GM19467 (cell line): ENCODE results near the gene MRPL44.
"Not testable (repeated sequence)": the region's sequence is repeated elsewhere in the genome, so short reads cannot be mapped to it uniquely, and the experiment has no call there.

Source experiments
- ATAC-seq: cut with Tn5 transposase; IDR thresholded peaks from one replicate; pipeline ENCODE4 v1.9.1; 2021; ENCODE audit warnings: mild to moderate bottlenecking, moderate library complexity; ENCODE audit not compliant: unreplicated experiment

Gene MRPL44

DNA sequence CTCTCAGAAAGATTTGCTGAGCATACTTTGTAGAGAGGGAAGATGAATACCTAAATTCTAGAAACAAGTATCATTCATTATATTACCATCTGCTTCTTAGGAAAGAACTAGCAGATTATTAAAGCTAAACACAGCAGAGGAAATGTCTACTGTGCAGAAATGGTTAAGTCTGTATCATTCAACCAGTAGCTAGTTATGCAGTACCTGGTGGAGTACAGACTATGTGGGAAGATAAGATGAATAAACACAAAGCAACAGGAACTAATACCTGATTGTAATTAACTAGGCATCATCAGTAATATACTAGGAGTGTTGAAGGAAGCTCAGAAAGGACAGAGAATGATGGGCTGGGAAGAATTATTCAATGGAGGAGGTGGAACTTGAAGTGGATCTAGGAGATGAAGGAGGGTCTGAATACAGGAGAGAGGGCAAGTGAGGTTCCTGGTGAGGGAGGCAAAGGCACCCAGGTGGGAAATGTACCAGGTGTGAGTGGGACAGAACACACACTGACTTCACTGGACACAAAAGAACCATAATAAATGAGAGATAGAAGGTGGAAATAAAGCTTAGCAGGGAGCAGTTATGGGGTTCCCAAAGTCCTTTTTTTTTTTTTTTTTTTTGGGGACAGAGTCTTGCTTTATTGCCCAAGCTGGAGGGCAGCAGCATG is 21.7 kb upstream of the MRPL44 start:
- no peak for ATAC-seq

DNA sequence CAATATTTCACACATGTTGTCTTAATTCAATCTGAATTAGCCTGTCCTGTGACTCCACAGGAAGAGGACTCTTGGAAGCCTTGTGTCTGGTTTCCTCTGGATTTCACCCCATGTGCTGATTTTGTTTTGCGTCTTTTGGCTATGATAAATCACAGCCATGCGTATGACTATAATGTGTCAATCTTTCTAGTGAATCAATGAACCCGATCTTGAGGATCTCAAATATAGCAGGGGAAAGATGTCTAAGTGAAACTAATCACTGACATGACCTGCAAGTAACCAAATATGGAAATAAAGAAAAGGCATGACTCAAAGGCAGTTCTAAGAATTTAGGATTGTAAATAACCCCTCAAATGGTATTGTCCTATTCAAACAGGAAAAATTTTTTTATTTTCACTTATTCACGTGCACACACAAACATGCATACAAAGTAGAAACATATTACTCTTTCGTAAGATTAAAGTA is 20.4 kb upstream of the MRPL44 start:
- no peak for ATAC-seq

DNA sequence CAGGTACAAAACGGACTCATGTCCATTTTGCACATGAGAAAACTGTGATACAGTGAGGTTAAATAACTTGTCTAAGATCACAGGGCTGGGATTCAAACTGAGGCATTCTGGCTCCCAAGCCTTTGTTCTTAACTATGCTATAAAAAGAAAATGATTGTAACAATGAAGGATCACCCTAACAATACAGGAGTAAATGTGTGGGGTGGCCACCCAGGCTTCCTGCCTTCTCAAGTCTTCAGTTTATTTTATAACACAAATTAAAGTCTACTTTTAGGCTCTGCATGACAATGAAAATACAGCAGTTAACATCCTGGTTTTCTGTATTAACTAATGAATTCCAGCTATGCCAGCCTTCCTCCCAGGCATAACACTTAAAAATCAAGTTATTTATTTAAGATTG is 19.7 kb upstream of the MRPL44 start:
- ATAC-seq, result no peak

DNA sequence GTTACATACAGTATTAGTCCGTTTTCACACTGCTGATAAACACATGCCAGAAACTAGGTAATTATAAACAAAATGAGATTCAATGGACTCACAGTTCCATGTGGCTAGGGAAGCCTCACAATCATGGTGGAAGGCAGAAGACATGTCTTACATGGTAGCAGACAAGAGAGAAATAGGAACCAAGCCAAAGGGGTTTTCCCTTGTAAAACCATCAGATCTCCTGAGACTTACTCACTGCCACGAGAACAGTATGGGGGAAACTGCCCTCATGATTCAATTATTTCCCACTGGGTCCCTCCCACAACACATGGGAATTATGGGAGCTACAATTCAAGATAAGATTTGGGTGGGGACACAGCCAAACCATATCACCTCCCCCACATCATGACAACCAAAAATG is 17.8 kb upstream of the MRPL44 start:
- not testable (repeated sequence) for ATAC-seq

DNA sequence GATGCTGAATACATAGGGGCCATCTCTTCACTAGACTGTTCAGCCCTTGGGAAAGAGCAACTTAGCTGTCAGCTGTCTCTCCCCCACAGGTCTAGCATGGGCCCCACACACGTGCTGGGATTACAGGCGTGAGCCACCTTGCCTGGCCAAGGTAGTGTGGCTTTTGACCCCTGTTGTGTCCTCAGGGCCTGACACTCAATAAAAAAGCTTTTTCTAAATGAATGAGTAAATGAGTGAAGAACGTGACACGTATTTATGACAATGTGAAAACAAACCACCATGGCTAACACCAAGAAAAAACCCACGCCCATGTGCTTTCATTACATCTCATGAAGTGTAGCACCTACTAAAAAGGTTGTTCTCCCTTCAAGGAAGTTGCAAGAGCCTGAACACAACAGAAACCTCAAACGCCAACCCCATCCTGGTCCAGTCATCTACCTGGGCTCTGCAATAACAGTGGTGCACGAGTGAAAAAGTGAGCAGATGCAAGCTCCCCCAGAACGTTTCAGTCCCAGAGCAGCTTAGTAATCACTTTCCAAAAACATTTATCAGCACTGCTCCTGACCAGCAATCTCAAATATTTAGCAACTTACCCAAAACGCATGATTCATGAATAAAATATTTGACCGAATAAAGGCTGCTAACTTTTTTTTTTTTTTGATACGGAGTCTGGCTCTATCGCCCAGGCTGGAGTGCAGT is 15.5 kb upstream of the MRPL44 start:
- peak; percentile 39 for ATAC-seq

DNA sequence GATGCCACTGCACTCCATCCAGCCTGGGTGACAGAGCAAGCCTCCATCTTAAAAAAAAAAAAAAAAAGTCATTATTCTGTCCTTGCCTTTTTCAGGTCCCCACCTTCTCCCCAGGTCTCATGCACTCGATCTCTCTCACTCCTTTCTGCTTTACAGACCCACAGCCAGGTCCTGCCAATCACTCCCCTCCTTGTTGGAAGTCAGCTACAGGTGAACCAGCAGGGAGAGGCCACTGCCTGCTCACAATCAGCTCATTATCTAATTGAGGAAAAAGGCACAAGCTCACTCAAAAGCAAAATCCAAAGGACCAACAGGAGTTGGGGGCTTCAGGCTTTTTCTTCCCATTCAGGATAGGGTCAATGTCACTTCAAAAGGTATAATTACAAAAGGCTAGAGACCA is 14.1 kb upstream of the MRPL44 start:
- ATAC-seq, result no peak

DNA sequence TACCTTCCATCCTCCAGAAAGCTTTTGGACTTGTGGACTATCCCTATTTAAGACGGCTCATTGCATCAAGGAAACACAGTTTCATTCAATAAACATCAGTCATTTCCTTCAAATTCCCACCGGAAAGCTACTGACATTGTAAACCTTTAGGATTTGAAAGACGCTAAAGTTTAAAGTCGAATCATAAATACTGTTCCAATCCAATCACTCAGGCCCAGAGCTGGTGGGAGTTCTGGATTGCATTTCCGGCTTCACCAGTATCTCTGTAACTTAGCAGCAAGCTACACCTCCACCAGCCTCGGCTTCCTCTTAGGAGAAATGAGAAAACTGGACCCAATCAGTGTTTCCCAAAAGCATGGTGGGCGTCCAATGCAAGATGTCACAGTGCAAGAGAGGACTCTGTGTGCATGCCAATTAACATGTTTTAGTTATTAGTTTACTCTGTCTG is 13.7 kb upstream of the MRPL44 start:
- no peak for ATAC-seq

DNA sequence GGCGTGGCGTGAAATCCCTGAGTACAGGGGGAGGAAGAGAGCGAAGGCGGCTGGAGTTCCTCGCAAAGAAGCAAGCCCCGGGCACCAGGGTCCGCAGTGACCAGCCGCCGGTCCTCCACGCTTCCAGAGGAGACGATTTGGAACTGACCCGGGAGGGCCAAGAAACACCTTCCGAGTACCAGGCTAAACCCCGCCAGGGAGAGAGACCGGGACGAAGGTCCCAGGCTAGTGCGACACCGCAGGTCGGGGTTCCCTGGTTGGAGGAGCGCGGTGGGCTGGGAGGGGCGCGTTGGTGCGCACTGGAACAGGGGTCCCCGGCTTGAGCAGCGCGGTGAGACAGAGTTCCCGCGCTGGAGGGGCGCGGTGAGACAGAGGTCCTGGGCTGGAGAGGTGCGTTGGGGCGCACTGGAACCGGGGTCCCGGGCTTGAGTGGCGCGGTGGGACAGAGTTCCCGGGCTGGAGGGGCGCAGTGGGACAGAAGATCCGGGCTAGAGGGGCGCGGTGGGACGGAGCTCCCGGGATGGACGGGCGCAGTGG is 13.0 kb upstream of the MRPL44 start:
- ATAC-seq, result no peak

DNA sequence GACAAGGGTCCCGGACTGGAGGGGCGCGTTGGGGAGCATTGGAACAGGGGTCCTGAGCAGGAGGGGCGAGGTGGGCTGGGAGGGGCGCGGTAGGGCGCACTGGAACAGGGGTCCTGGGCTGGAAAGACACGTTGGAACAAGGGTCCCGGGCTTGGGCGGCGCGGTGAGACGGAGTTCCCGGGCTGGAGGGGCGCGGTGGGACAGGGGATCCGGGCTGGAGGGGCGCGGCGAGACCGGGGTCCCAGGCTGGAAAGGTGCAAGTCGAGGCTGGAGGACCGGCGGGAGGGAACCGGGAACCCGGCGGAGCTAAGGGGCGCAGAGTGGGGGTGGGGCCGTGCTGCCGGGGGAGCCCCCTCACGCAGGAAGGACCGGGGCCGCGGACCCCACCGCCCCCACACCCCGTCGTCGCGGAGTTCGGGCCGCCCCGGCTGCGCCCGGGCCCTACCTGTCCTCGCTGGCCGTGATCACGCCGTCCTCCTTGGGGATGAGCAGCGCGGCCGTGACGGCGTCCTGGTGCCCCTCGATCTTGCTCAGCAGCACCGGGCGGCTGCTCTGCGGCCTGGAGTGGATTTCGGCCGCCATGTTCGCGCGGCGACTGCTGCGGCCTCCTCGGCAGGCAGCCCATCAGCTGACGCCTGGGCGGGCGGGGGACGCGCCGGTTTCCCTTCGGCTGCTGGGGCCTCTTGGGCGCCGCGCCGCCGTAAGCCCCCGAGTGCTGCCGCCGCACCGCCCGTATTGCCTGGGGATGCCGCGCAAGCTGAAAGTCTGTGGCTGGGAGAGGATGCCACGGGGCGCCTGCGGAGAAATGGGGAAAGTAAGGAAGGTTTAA is 12.3 kb upstream of the MRPL44 start, which contains the start of gene WDFY1:
WDFY1 (minus strand) TSS at position 633 of the 829 bp plus-strand sequence; CDS start at position 582, 51 bp downstream.
- peak; percentile 87 for ATAC-seq

DNA sequence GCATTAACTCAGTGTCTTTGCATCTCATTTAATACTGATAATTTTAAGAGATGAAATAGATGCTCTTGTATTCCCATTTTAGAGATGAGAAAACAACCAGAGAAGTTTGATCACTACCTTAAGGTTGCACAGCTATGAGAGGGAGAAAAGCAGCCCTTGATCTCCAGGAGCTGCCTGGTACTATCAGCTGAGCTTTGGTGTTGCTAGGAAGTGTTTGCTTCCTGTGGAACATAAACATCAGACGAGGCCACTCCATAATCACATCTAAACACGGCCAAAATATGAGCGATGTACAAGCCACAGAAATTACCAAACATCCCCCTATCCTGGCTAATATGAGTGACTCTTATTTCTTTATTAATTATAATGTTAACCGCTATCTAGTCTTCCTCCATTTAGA is 11.5 kb upstream of the MRPL44 start:
- no peak for ATAC-seq

DNA sequence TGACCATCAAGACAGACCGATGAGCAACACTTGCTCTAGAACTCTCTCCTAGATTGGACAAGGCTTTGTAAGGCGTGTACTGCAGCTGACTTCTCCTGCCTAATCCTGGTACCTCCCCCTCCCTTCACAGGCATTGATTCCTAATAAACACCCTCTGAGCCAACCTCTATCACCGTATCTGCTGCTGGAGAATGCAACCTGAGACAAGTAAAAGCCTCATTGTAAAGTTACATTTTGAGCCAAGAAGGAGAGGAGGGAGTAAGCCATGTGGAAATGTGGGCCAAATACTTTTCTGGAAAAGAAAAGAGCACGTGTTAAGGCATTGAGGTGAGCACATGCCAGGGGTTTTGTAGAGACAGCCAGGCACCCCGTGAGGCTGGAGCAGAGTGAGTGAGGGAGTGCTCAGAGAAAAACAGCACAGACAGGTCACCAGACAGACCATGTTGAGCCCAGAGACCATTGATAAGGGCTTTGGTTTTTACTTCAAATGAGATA is 9.5 kb upstream of the MRPL44 start:
- no peak for ATAC-seq

DNA sequence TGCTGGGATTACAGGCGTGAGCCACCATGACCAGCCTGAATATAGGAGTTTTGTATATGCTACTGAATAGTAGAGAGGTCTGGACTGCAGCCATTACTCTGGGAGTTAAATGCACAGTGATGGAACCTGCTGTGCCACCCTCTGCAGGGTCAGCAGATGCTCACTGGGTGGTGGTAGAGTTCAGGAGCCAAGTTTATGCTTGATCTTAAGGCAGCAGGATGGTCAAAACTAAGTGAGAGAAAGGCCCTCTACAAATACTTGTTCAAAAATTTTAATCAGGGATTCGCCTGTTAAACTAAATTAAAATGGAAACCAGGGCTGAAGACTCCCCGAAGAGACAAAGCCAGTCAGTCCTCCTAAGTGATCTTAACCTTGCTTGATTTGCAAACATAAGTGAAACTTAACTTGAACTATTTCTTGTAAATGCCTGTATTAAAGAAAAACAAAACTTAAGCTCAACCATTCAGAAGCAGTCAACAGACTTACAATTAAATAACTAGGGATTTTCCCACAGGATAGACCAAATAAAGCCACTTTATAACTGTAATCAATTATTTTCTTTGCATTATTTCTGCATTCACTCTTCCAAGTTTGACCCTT is 7.9 kb upstream of the MRPL44 start:
- ATAC-seq, result no peak

DNA sequence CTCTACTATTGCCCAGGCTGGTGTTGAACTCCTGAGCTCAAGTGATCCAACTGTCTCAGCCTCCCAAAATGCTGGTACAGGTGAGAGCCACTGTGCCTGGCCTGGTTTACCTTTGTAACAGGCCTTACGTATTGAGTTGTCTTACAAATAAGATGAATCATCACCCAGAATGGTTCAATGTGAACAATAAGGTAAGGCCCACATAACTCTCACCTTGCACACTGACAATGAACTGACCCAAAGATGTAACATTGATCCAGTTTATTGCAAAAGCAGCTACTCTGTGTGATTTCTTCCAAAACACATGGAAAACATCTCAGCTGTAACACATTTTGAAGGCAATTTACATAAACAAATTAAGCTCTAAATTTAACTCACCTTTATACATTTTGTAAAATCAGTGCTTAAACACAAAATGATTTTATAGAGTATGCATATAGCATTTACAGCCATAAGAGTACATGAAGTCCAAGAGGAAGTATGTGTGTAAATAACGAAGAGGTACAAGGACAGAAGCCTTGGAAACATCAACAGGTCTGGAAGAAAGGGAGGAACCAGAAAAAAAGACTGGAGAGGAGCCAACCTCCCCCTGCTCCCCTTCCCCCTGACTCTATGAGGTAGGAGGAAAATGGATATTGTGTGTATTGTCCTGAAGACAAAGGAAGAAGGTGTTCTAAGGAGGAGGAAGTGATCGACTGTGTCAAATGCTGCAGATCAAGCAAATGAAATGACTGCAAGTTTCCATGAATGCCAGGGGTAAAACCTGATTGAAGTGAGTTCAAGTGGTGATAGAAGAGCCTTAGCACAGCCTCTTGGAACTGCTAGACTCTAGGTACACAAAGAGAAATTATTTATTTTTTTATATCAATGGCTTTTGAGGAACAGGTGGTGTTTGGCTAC is 6.6 kb upstream of the MRPL44 start:
- ATAC-seq, result no peak

DNA sequence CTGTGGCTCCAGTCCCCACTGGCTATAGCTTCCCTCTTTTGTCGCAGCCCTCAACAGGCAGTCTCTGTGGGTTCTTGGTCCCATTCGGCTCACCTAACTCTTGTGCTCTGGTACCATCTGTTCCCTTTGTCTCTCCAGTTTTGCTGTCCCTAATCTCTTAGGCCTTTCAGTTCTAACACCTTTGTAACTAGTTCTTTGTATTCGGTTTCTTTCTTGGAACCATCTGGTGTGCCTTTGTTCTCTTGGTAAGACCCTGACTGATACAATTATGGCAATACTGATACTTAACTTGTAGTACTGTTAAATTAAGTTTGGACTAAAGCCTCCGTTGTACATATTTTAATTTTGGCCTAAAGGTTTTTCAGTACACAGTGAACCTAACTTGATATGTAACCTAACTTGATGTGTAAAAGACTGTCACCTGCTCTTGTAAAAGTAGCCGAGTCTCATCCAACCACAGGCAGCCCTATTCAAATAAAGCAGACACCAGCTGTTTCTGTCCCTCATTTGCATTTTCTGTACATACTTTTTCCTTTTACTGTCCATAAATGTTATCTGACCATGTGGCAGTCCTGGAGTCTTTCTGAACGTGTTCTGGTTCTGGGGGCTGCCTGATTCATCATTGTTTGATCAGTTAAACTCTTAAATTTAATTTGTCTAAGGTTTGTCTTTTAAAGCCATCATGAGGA is 4.8 kb upstream of the MRPL44 start:
- peak; percentile 50 for ATAC-seq

DNA sequence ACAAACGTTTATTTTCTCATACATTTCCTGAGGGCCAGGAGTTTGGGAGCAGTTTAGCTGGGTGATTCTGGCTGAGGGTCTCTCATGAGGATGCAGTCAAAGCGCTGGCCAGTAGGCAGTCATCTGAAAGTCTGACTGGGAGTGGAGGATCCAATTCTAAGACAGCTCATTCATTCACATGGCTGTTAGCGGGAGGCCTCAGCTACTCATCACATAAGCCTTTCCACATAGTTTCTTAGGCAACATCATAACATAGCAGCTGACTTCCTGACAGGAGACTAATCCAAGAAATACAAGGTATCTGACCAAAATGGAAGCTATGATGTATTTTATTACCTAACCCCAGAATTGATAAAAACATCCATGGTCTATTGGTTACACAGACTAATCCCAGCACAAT is 2.9 kb upstream of the MRPL44 start:
- no peak for ATAC-seq

DNA sequence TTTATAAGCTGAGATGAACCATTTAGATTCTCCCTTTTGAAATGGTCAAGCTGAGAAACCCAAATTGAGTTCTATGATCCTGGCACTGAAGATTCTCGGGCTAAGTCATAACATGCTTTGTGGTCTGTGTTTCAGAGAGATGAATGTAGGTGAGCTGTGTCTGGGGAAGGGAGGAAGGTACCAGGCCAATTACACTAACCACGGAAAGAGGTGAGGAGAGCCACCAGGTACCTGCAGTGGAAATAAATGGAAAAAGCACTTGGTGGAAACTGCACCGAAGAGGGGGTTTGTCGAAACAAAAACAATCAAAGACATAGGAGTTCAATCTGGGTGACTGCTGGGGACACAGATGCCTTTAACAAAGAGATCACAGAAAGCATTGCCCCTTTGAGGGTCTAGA is 963 bp upstream of the MRPL44 start:
- ATAC-seq, result no peak

DNA sequence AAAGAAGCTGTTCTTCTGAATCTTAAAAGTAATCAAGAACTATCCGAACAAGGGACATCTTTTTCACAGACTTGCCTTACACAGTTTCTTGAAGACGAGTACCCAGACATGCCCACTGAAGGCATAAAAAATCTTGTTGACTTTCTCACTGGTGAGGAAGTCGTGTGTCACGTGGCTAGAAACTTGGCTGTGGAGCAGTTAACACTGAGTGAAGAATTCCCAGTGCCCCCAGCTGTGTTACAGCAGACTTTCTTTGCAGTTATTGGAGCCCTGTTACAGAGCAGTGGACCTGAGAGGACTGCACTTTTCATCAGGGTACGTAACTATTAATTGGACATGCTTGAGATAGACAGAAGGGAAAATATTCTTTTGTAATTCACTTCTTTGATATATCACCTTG is 2.4 kb downstream of the MRPL44 start:
- no peak for ATAC-seq

DNA sequence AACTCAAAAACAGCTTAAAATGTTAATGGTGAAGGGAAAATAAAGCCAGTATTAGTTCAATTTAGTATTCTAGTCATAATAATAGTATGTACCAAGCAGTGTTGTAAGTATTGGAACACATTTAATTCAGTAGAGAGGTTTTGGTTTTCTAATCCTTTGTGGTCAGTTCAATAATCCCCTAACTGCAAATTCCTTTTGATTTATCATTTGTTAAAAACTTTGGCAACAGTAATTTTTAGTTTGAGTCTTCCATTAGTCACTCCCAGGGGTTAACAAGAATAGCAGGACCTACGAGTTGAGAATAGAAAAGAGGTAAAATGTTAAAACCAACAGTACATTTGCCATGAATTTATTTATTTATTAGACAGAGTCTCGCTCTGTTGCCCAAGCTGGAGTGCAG is 10.7 kb downstream of the MRPL44 start:
- ATAC-seq, result no peak

DNA sequence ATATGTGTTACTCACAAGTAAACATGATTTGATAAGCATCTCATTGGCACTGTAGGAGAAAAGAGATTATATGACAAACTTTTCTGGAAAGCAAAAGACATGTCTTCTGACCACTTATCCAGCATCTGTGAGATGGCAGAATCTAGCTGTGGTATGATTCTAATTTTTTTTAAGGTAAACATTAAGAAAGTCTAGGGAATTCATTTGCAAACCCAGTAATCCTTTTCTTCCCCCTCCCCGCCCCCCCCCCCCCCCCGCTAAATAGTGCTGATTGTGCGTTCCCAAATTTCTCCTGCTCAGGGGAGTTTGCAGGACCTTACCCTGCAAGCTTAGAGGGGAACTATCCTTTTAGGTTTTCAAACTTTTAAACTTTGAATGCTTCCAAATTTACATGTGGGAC is 12.1 kb downstream of the MRPL44 start:
- no peak for ATAC-seq
